ENCODE data around the gene IL13. TPM values are rescaled to one million over a fixed set of nuclear protein-coding genes. Genes with fewer than 3 reads are reported as not detected.

IL13 gene
- total RNA-seq, 1 experiment from 2014 or later, result not detected

- TF ChIP-seq ATF3 (IDR thresholded peaks at IDR 0.05) (no peak), ZNF274 (IDR thresholded peaks at IDR 0.05; ENCODE audit: low read depth, low read length) (no peak)
These were observed 35.4 kb upstream of the IL13 start (continued) for GRCh38 chr5:132622608-132623007.

- no peaks in the 10 kb centered on the region for H4K20me1 ChIP-seq (ENCODE audit: insufficient read depth)
- H3K79me2 ChIP-seq (ENCODE audit: insufficient read depth, low read length), result no peaks in the 10 kb centered on the region
- no peak overlapping the region for H3K9ac ChIP-seq (ENCODE audit: low read length)
- no peaks in the 10 kb centered on the region for H3K9me2 ChIP-seq (ENCODE audit: insufficient read depth)
- no peak overlapping the region for H3K4me2 ChIP-seq (ENCODE audit: low read length)
- H3K4me3 ChIP-seq (replicated peaks in 1 of 2; ENCODE audit: low read depth in 1 of 2, low read length in 2 of 2), result no peak overlapping the region
- DNase-seq (ENCODE audit: low read depth, low spot score) (no peak), ATAC-seq (no peak)
- ChIA-PET RAD21 (ENCODE audit: low non-redundant PET in 1 of 2, low total read pairs in 2 of 2, uncharacterized antibody in 2 of 2, unreplicated experiment in 2 of 2) (no interaction called here), CTCF (no interaction called here), POLR2A (no interaction called here)
- intact Hi-C loops (cut with micrococcal nuclease), result no loop called here
- H3K27me3 ChIP-seq (ENCODE audit: insufficient read depth, low read length), result no peaks in the 10 kb centered on the region
- no peaks in the 10 kb centered on the region for H3K9me3 ChIP-seq (ENCODE audit: control insufficient read depth in 1 of 2, insufficient read depth in 1 of 2, low read depth in 1 of 2, low read length in 2 of 2)
- TF ChIP-seq JUND (IDR thresholded peaks at IDR 0.05) (no peak), EZH2 (IDR thresholded peaks at IDR 0.05) (no peak), POLR2A (IDR thresholded peaks at IDR 0.05; ENCODE audit: borderline replicate concordance, extremely low read depth, insufficient read depth, insufficient read length) (no peak), YY1 (IDR thresholded peaks at IDR 0.05; ENCODE audit: extremely low read depth, insufficient replicate concordance, low read depth, low read length) (no peak), SRF (IDR thresholded peaks at IDR 0.05; ENCODE audit: low read depth) (no peak), FOSL1 (IDR thresholded peaks at IDR 0.05; ENCODE audit: low read depth) (no peak)
- H2AFZ ChIP-seq (ENCODE audit: low read depth, low read length, poor library complexity, severe bottlenecking), result no peak overlapping the region
- H3K27ac ChIP-seq (ENCODE audit: low read depth, low read length), result no peak overlapping the region
- no TSS peak for BruUV-seq (replicated peaks)
- H3K4me1 ChIP-seq (ENCODE audit: control insufficient read depth in 1 of 2, insufficient read depth in 2 of 2, low read length in 2 of 2), result no peaks in the 10 kb centered on the region
- peaks cover 9 to 10% of the 10 kb centered on the region in 2 experiments; a peak in 3 of 4 replicates for H3K36me3 ChIP-seq (ENCODE audit: control insufficient read depth in 1 of 2, insufficient read depth in 2 of 2, low read length in 2 of 2)
These were observed 30.5 kb upstream of the IL13 start for GRCh38 chr5:132627470-132627869.

- RAD21 ChIA-PET (ENCODE audit: low non-redundant PET in 1 of 2, low total read pairs in 2 of 2, uncharacterized antibody in 2 of 2, unreplicated experiment in 2 of 2), result no interaction called here
- no peak overlapping the region for H3K4me3 ChIP-seq (replicated peaks in 1 of 2; ENCODE audit: low read depth in 1 of 2, low read length in 2 of 2)
- intact Hi-C loops (cut with micrococcal nuclease), result no loop called here
- H3K9me3 ChIP-seq (ENCODE audit: control insufficient read depth in 1 of 2, insufficient read depth in 1 of 2, low read depth in 1 of 2, low read length in 2 of 2), result no peaks in the 10 kb centered on the region
- no peaks in the 10 kb centered on the region for H3K79me2 ChIP-seq (ENCODE audit: insufficient read depth, low read length)
- TF ChIP-seq SIN3A (IDR thresholded peaks at IDR 0.05; ENCODE audit: low read depth) (no peak), REST (IDR thresholded peaks at IDR 0.05; ENCODE audit: low read depth) (no peak), CBX3 (IDR thresholded peaks at IDR 0.05; ENCODE audit: low read depth) (no peak), ZFX (IDR thresholded peaks at IDR 0.05) (no peak), RAD21 (IDR thresholded peaks at IDR 0.05; ENCODE audit: low read depth) (no peak), EZH2 (IDR thresholded peaks at IDR 0.05) (no peak), JUND (IDR thresholded peaks at IDR 0.05) (no peak), MAX (IDR thresholded peaks at IDR 0.05) (no peak), ATF3 (IDR thresholded peaks at IDR 0.05) (no peak), SP1 (IDR thresholded peaks at IDR 0.05; ENCODE audit: low read depth) (no peak)
- no peak overlapping the region for H3K9ac ChIP-seq (ENCODE audit: low read length)
- no peaks in the 10 kb centered on the region for H3K9me2 ChIP-seq (ENCODE audit: insufficient read depth)
- no peaks in the 10 kb centered on the region for H3K4me1 ChIP-seq (ENCODE audit: control insufficient read depth in 1 of 2, insufficient read depth in 2 of 2, low read length in 2 of 2)
- POLR2A ChIA-PET, result no interaction called here
- ATAC-seq (no peak), DNase-seq (ENCODE audit: low read depth, low spot score) (no peak)
- no peak overlapping the region for H3K4me2 ChIP-seq (ENCODE audit: low read length)
- CTCF ChIA-PET, result no interaction called here
- peaks cover 4 to 7% of the 10 kb centered on the region in 2 experiments; a peak in 3 of 4 replicates for H3K36me3 ChIP-seq (ENCODE audit: control insufficient read depth in 1 of 2, insufficient read depth in 2 of 2, low read length in 2 of 2)
- no peak overlapping the region for H2AFZ ChIP-seq (ENCODE audit: low read depth, low read length, poor library complexity, severe bottlenecking)
- no peak overlapping the region for H3K27ac ChIP-seq (ENCODE audit: low read depth, low read length)
- no peaks in the 10 kb centered on the region for H4K20me1 ChIP-seq (ENCODE audit: insufficient read depth)
- no TSS peak for BruUV-seq (replicated peaks)
- no peaks in the 10 kb centered on the region for H3K27me3 ChIP-seq (ENCODE audit: insufficient read depth, low read length)
These were observed 29.2 kb upstream of the IL13 start for GRCh38 chr5:132628814-132629213.

Data from HCT116 (cell line).